DOHH2 (cell line): ENCODE data around the gene ORC5.

Source experiments
- CTCF ChIP-seq: fragments of 200-600 bp; sonication (generic); IDR thresholded peaks from one replicate; pipeline ENCODE4 v1.5.1; 2014; ENCODE audit warnings: antibody characterized with exemption, mild to moderate bottlenecking, low read depth, low read length; ENCODE audit not compliant: poor library complexity, severe bottlenecking
- EZH2phosphoT487 ChIP-seq: fragments of 200-600 bp; sonication (generic); IDR thresholded peaks from 2 replicates; pipeline ENCODE4 v1.6.1; 2017; ENCODE audit warnings: borderline replicate concordance, mild to moderate bottlenecking, antibody characterized with exemption, low read length, moderate library complexity, mixed read lengths

GRCh38 chr7:104135760-104136558, 71.9 kb downstream of the ORC5 start:
- TF ChIP-seq CTCF (no peak), EZH2phosphoT487 (no peak)
